GM23248 (cell line): ENCODE measurements around the gene GJA3.

ENCODE experiments used
- EZH2 ChIP-seq: fragments of 200-600 bp; sonication (generic); IDR thresholded peaks from 2 replicates; pipeline ENCODE4 v1.6.1; 2018; ENCODE audit warnings: antibody characterized with exemption, mild to moderate bottlenecking; ENCODE audit not compliant: insufficient read depth, poor library complexity, severe bottlenecking
- EZH2phosphoT487 ChIP-seq: fragments of 200-600 bp; sonication (generic); IDR thresholded peaks from 2 replicates; pipeline ENCODE4 v1.6.1; 2018; ENCODE audit warnings: antibody characterized with exemption, moderate library complexity, mild to moderate bottlenecking, low read depth; ENCODE audit not compliant: insufficient read depth

GRCh38 chr13:20206065-20206697, 45.3 kb upstream of the GJA3 start:
- TF ChIP-seq EZH2 = no peak
- TF ChIP-seq EZH2phosphoT487 = no peak
